Activated CD8-positive, alpha-beta memory T cell treated with anti-CD3 and anti-CD28 coated beads, Interleukin-2, amount 10 ng/mL, durations not matched to agents 7 days and 5 days (primary cell): Measurements from ENCODE around the gene PCSK4. TPM values are rescaled to one million over a fixed set of nuclear protein-coding genes. Genes with fewer than 3 reads are reported as not detected.
"Not testable (repeated sequence)": the region's sequence is repeated elsewhere in the genome, so short reads cannot be mapped to it uniquely, and the experiment has no call there.

Experiments used
- ATAC-seq: fragments of 150-1000 bp; cut with Tn5 transposase; one replicate; pipeline ENCODE4 v1.10.0; 2021; ENCODE audit warnings: moderate library complexity
- CTCF ChIA-PET: fragments of 350-600 bp; sonication (Branson Sonifier 250); formaldehyde crosslinking; loops from one replicate; lab custom pipeline; 2021; ENCODE audit warnings: antibody characterized with exemption; lab: Charles Lee
- DNase-seq: peaks from one replicate; pipeline ENCODE4 v3.0.0-alpha.2; 2020
- H3K27ac Mint-ChIP-seq: one replicate; pipeline ENCODE4 v1.8.0; 2021; ENCODE audit warnings: mild to moderate bottlenecking, mixed read lengths
- H3K27me3 Mint-ChIP-seq: one replicate; pipeline ENCODE4 v1.8.0; 2021; ENCODE audit warnings: mixed read lengths
- H3K36me3 Mint-ChIP-seq: one replicate; pipeline ENCODE4 v1.8.0; 2021; ENCODE audit warnings: mild to moderate bottlenecking, mixed read lengths
- H3K4me1 Mint-ChIP-seq: one replicate; pipeline ENCODE4 v1.8.0; 2021; ENCODE audit warnings: mixed read lengths
- H3K4me3 Mint-ChIP-seq: one replicate; pipeline ENCODE4 v1.8.0; 2021; ENCODE audit warnings: mild to moderate bottlenecking, moderate library complexity, mixed read lengths
- H3K9me3 Mint-ChIP-seq: one replicate; pipeline ENCODE4 v1.8.0; 2022; ENCODE audit warnings: low read depth, mixed read lengths
- total RNA-seq, 2 experiments: library from RNA; stranded (reverse); gene quantifications; one replicate each; pipeline ENCODE4 v1.2.3, GENCODE V29; 2021

The PCSK4 gene
- total RNA-seq, 2 experiments from 2014 or later: 1.5 to 4.4 TPM

DNA sequence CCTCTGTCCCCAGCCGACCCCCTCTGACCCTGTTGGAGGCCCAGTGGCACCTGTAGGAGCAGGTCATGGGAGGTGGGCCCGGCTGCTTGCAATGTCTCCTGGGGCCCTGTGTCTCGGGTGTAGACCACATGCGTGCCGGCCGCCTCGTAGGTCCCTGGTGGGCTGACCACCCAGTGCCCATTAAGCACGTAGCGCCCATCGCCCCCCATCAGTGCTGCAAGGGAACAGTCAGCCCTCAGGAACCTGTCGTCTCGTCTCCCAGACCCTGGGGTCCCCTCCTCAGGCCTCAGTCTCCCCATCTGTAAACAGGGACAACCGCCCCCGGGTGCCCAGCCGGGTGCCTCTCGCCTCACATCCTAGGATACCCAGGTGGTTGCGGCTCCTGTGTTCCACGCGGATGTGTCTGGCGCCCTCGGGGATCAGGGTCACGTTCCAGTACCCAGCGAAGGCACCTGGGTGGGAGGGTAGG, 17.1 kb upstream of the PCSK4 start:
- Mint-ChIP-seq H3K4me3 (no peak overlapping the region), H3K36me3 (no peaks in the 10 kb centered on the region), H3K27me3 (peaks cover 36% of the 10 kb centered on the region), H3K4me1 (peaks cover 9% of the 10 kb centered on the region), H3K9me3 (peaks cover 2% of the 10 kb centered on the region), H3K27ac (no peak overlapping the region)
- ATAC-seq (no peak), DNase-seq (no peak)
- CTCF ChIA-PET: interaction anchor here (1.7 kb wide), 1 partner anchor 39 kb away, joined by 6 read pairs; no protein-coding TSS in a partner anchor

- no peak for DNase-seq
- peaks cover 9% of the 10 kb centered on the region for H3K4me1 Mint-ChIP-seq
- H3K9me3 Mint-ChIP-seq: peaks cover 2% of the 10 kb centered on the region
- H3K27me3 Mint-ChIP-seq: peaks cover 33% of the 10 kb centered on the region
- H3K4me3 Mint-ChIP-seq: no peak overlapping the region
- CTCF ChIA-PET: interaction anchor here (1.6 kb wide), 1 partner anchor 40 kb away, joined by 4 read pairs; no protein-coding TSS in a partner anchor
- H3K27ac Mint-ChIP-seq: no peak overlapping the region
- ATAC-seq: no peak
- no peaks in the 10 kb centered on the region for H3K36me3 Mint-ChIP-seq
These were observed 16.1 kb upstream of the PCSK4 start for GRCh38 chr19:1505991-1506881.

GRCh38 chr19:1505012-1505411, 14.9 kb upstream of the PCSK4 start:
- ATAC-seq (no peak), DNase-seq (no peak)
- Mint-ChIP-seq H3K36me3 (no peaks in the 10 kb centered on the region), H3K4me1 (peaks cover 9% of the 10 kb centered on the region), H3K27ac (no peak overlapping the region), H3K27me3 (peaks cover 25% of the 10 kb centered on the region), H3K4me3 (no peak overlapping the region), H3K9me3 (peaks cover 2% of the 10 kb centered on the region)
- CTCF ChIA-PET: interaction anchor here (0.6 to 1.6 kb wide), 2 partner anchors 41 to 533 kb away, joined by 4 read pairs; no protein-coding TSS in a partner anchor

GRCh38 chr19:1503925-1504773, 14.0 kb upstream of the PCSK4 start:
- Mint-ChIP-seq H3K36me3 (no peaks in the 10 kb centered on the region), H3K27me3 (peaks cover 20% of the 10 kb centered on the region), H3K27ac (peak overlapping the region; percentile 24), H3K9me3 (peaks cover 2% of the 10 kb centered on the region), H3K4me3 (no peak overlapping the region), H3K4me1 (peaks cover 9% of the 10 kb centered on the region)
- ATAC-seq (no peak), DNase-seq (no peak)
- CTCF ChIA-PET: no interaction called here

- peak; percentile 51 for ATAC-seq
- no peak overlapping the region for H3K4me3 Mint-ChIP-seq
- peaks cover 16% of the 10 kb centered on the region for H3K27me3 Mint-ChIP-seq
- peak; percentile 75 for DNase-seq
- peaks cover 9% of the 10 kb centered on the region for H3K4me1 Mint-ChIP-seq
- peaks cover 2% of the 10 kb centered on the region for H3K9me3 Mint-ChIP-seq
- H3K27ac Mint-ChIP-seq: no peak overlapping the region
- CTCF ChIA-PET: interaction anchor here (0.7 to 2.0 kb wide), 4 partner anchors 12 to 169 kb away, joined by 3 to 4 read pairs (median 4); no protein-coding TSS in a partner anchor
- no peaks in the 10 kb centered on the region for H3K36me3 Mint-ChIP-seq
These were observed 13.2 kb upstream of the PCSK4 start for GRCh38 chr19:1503089-1503924.

DNA sequence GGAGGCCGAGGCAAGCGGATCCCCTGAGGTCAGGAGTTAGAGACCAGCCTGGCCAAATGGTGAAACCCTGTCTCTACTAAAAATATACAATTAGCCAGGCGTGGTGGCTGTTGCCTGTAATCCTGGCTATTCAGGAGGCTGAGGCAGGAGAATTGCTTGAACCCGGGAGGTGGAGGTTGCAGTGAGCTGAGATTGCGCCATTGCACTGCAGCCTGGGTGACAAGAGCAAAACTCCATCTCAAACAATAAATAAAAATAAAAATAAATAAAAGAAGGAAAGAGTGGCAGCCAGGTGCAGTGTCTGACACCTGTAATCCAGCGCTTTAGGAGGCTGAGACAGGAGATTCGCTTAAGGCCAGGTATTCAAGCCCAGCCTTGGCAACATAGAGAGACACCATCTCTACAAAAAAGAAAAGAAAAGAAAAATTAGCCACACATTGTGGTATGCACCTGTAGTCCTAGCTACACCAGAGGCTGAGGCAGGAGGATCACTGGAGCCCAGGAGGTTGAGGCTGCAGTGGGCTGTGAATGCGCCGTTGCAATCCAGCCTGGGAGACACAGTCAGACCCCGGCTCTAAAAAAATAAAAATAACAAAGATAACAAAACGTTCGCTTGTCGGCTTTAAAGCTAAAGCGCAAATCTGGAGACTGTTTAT, 12.4 kb upstream of the PCSK4 start:
- Mint-ChIP-seq H3K27ac (peak overlapping the region; percentile 49), H3K4me1 (peaks cover 5% of the 10 kb centered on the region), H3K36me3 (no peaks in the 10 kb centered on the region), H3K9me3 (peaks cover 2% of the 10 kb centered on the region), H3K27me3 (peaks cover 16% of the 10 kb centered on the region), H3K4me3 (no peak overlapping the region)
- CTCF ChIA-PET: interaction anchor here (0.7 to 2.0 kb wide), 4 partner anchors 11 to 170 kb away, joined by 3 to 4 read pairs (median 4); no protein-coding TSS in a partner anchor
- no peak for DNase-seq
- no peak for ATAC-seq

DNA sequence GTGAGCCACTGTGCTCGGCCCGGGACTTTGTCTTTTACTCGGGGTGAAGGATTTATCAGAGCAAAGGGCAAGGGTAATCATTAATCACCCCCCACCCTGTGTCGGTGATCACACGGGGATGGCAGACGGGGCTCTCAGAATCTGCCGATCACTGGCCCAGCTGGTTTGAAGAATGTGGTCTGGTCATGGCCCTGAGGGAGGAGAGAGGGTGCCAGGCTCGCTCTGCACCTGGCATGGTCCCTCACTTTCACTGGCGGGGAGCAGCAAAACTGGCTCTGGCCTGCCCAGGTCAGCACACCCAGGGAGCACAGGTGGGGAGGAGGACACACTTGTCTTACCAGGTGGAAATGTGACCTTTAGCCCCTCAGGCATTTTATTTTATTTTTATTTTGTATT, 11.0 kb upstream of the PCSK4 start:
- Mint-ChIP-seq H3K9me3 (peaks cover under 1% of the 10 kb centered on the region), H3K4me3 (no peak overlapping the region), H3K27me3 (peaks cover 16% of the 10 kb centered on the region), H3K4me1 (peaks cover 4% of the 10 kb centered on the region), H3K27ac (no peak overlapping the region), H3K36me3 (no peaks in the 10 kb centered on the region)
- DNase-seq (no peak), ATAC-seq (peak; percentile 21)
- CTCF ChIA-PET: interaction anchor here (1.0 to 2.0 kb wide), 2 partner anchors 10 kb away, joined by 4 to 6 read pairs; partner anchors contain the start of gene REEP6

- H3K9me3 Mint-ChIP-seq, H3K27ac Mint-ChIP-seq, H3K36me3 Mint-ChIP-seq, ATAC-seq, DNase-seq, H3K4me3 Mint-ChIP-seq, CTCF ChIA-PET, H3K4me1 Mint-ChIP-seq: not testable (repeated sequence)
- peaks cover 11% of the 10 kb centered on the region for H3K27me3 Mint-ChIP-seq
These were observed 9.1 kb upstream of the PCSK4 start for GRCh38 chr19:1499231-1499630.

DNA sequence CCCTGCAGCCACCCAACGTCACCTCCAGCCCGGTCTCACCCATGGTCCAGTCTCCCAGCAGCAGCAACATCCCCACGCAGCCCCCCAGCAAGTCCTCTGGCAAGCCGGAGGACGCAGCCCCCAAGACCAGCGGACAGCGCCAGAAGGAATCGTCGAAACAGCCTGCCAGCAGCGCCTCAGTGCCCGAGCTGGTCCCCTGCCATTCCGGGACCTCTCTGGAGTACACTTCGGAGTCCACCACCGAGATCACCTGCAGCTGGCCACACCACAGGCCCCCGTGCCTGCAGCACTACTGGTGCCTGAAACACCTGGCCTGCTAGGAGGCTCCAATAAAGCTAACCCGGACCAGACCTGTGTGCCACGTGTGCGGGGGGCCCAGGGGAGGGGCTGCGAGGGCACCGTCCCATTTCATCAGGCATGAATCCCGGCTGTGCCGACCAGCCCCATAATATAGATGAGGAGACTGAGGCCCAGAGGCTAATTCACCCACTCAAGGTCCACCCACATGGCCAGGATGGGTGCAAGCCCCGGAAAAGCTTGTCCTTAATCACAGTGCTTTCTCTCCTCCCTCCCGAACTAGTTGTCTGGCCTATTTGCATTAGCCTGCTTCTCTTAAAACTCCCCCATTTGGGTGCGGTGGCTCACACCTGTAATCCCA, 7.6 kb upstream of the PCSK4 start:
- ATAC-seq: no peak
- DNase-seq: no peak
- CTCF ChIA-PET: no interaction called here
- no peak overlapping the region for H3K27ac Mint-ChIP-seq
- no peaks in the 10 kb centered on the region for H3K36me3 Mint-ChIP-seq
- no peak overlapping the region for H3K4me3 Mint-ChIP-seq
- no peaks in the 10 kb centered on the region for H3K9me3 Mint-ChIP-seq
- peaks cover 2% of the 10 kb centered on the region for H3K4me1 Mint-ChIP-seq
- peaks cover 2% of the 10 kb centered on the region for H3K27me3 Mint-ChIP-seq

GRCh38 chr19:1496714-1497577, 6.8 kb upstream of the PCSK4 start:
- Mint-ChIP-seq H3K27ac (no peak overlapping the region), H3K36me3 (no peaks in the 10 kb centered on the region), H3K9me3 (no peaks in the 10 kb centered on the region), H3K27me3 (peaks cover 4% of the 10 kb centered on the region), H3K4me3 (no peak overlapping the region), H3K4me1 (peaks cover under 1% of the 10 kb centered on the region)
- ATAC-seq (no peak), DNase-seq (no peak)
- CTCF ChIA-PET: no interaction called here
